Upper lobe of right lung (tissue), 1 donor: ENCODE data around the gene METTL14. TPM values are rescaled to one million over a fixed set of nuclear protein-coding genes. Genes with fewer than 3 reads are reported as not detected.
A peak's percentile ranks its signal among the peaks of the same experiment; 100 is the strongest.

Experiments used
- ATAC-seq: fragments of 200-7000 bp; cut with Tn5 transposase; one replicate; pipeline ENCODE4 v1.9.1; 2020; ENCODE audit warnings: mild to moderate bottlenecking, moderate library complexity
- DNase-seq: peaks from one replicate; pipeline ENCODE4 v3.0.0-alpha.2; 2020
- H3K27ac ChIP-seq: fragments of 200-600 bp; one replicate; pipeline ENCODE4 v1.8.0; 2022
- H3K27me3 ChIP-seq: fragments of 200-600 bp; one replicate; pipeline ENCODE4 v1.8.0; 2022; ENCODE audit warnings: mild to moderate bottlenecking
- H3K36me3 ChIP-seq: fragments of 200-600 bp; one replicate; pipeline ENCODE4 v1.8.0; 2022
- H3K4me1 ChIP-seq: fragments of 200-600 bp; one replicate; pipeline ENCODE4 v1.8.0; 2022
- H3K4me3 ChIP-seq: fragments of 200-600 bp; one replicate; pipeline ENCODE4 v1.8.0; 2022; ENCODE audit warnings: mild to moderate bottlenecking
- H3K9me3 ChIP-seq: fragments of 200-600 bp; one replicate; pipeline ENCODE4 v1.8.0; 2022
- CTCF ChIP-seq: fragments of 200-600 bp; IDR thresholded peaks from one replicate; pipeline ENCODE4 v1.8.0; 2022; ENCODE audit warnings: antibody characterized with exemption
- intact Hi-C: fragments of 100-400 bp; cut with DNase I; formaldehyde crosslinking; loops from one replicate; pipeline ENCODE4 v1.11.0; 2022
- total RNA-seq: library from RNA; stranded (reverse); fragmentation: NEBNext Ultra II Directional; extraction: Animal tissue kit (Norgen Biotek cat#: 25700); gene quantifications from one replicate; pipeline ENCODE4 v1.2.1, GENCODE V29; 2021
- donor health status: DM: no; HTN: yes; CAD: no; lungs with severe emphysema.

The METTL14 gene
- total RNA-seq, 1 donor from 2014 or later, result 47.0 TPM

GRCh38 chr4:118752551-118752950 lies 67.4 kb downstream of the METTL14 start:
- no peak overlapping the region for H3K4me3 ChIP-seq
- H3K27ac ChIP-seq, result no peak overlapping the region
- DNase-seq, result no peak
- H3K36me3 ChIP-seq, result peaks cover 76% of the 10 kb centered on the region
- no peaks in the 10 kb centered on the region for H3K9me3 ChIP-seq
- no peaks in the 10 kb centered on the region for H3K27me3 ChIP-seq
- peaks cover 4% of the 10 kb centered on the region for H3K4me1 ChIP-seq
- no peak for ATAC-seq
- no peak for TF ChIP-seq CTCF
- intact Hi-C loops, result no loop called here

- H3K27ac ChIP-seq, result no peak overlapping the region
- peaks cover 6% of the 10 kb centered on the region for H3K4me1 ChIP-seq
- H3K9me3 ChIP-seq, result no peaks in the 10 kb centered on the region
Observed at GRCh38 chr4:118753096-118753495, 67.9 kb downstream of the METTL14 start.

GRCh38 chr4:118753685-118754084 lies 68.5 kb downstream of the METTL14 start:
- peaks cover 75% of the 10 kb centered on the region for H3K36me3 ChIP-seq
- no peak overlapping the region for H3K4me3 ChIP-seq
- DNase-seq, result no peak
- no peak for ATAC-seq
- intact Hi-C loops, result no loop called here
- H3K27me3 ChIP-seq, result no peaks in the 10 kb centered on the region
- H3K9me3 ChIP-seq, result no peaks in the 10 kb centered on the region
- no peak overlapping the region for H3K27ac ChIP-seq
- H3K4me1 ChIP-seq, result peaks cover 6% of the 10 kb centered on the region
- TF ChIP-seq CTCF, result no peak

More at GRCh38 chr4:118753096-118753495, 67.9 kb downstream of the METTL14 start:
- ATAC-seq (no peak), DNase-seq (no peak)
- TF ChIP-seq CTCF, result no peak
- H3K36me3 ChIP-seq, result peaks cover 76% of the 10 kb centered on the region
- intact Hi-C loops, result no loop called here
- no peak overlapping the region for H3K4me3 ChIP-seq
- no peaks in the 10 kb centered on the region for H3K27me3 ChIP-seq

GRCh38 chr4:118754890-118755289 lies 69.7 kb downstream of the METTL14 start:
- ATAC-seq, result no peak
- H3K9me3 ChIP-seq, result no peaks in the 10 kb centered on the region
- no peaks in the 10 kb centered on the region for H3K27me3 ChIP-seq
- no peak overlapping the region for H3K4me3 ChIP-seq
- peak overlapping the region; percentile 17 for H3K27ac ChIP-seq
- no peak for DNase-seq
- peaks cover 6% of the 10 kb centered on the region for H3K4me1 ChIP-seq
- intact Hi-C loops, result no loop called here
- no peak for TF ChIP-seq CTCF
- peaks cover 63% of the 10 kb centered on the region for H3K36me3 ChIP-seq

GRCh38 chr4:118755438-118756226 lies 70.4 kb downstream of the METTL14 start:
- H3K36me3 ChIP-seq, result peaks cover 56% of the 10 kb centered on the region
- no peaks in the 10 kb centered on the region for H3K9me3 ChIP-seq
- peak overlapping the region; percentile 17 for H3K27ac ChIP-seq
- peaks cover 6% of the 10 kb centered on the region for H3K4me1 ChIP-seq
- no peak overlapping the region for H3K4me3 ChIP-seq
- TF ChIP-seq CTCF, result no peak
- no peak for DNase-seq
- no peaks in the 10 kb centered on the region for H3K27me3 ChIP-seq
- ATAC-seq, result no peak
- intact Hi-C loops, result no loop called here
